Activated CD4-positive, alpha-beta T cell treated with anti-CD3 and anti-CD28 coated beads for 1 hour (primary cell): ENCODE data around the gene MCFD2.

Source experiments
- DNase-seq: peaks from one replicate; pipeline ENCODE4 v3.0.0-alpha.2; 2020

Gene MCFD2

DNA sequence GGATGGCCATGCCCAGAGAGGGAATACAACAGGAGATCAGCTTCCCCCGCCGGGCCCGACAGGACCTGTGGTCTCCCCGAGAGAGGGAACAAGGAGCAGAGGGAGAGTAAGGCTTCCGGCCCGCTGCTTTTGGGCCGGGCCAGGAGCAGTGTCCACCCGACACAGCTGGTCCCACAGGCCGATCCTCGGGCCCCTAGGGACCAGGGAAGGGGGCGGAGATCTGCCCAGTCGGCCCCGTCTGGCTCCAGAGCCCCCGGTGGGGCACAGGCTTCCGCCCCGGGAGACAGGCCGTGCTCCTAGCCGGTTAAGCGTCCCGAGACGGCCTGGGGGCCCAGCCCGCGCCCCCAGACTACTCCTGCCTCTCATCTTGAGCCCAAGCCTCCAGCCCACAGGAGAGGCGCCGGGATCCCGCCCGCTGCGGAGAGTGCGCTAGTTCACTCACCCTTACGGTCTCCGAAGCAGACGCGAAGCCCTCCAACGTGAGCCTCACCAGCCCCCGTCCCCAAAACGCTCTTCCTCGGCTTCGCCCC, at the start of gene MCFD2:
Gene MCFD2, minus strand, starts transcription at position 526 of the 530 bp plus-strand sequence. CDS start 6,635 bp downstream, outside the sequence.
- no peak for DNase-seq

DNA sequence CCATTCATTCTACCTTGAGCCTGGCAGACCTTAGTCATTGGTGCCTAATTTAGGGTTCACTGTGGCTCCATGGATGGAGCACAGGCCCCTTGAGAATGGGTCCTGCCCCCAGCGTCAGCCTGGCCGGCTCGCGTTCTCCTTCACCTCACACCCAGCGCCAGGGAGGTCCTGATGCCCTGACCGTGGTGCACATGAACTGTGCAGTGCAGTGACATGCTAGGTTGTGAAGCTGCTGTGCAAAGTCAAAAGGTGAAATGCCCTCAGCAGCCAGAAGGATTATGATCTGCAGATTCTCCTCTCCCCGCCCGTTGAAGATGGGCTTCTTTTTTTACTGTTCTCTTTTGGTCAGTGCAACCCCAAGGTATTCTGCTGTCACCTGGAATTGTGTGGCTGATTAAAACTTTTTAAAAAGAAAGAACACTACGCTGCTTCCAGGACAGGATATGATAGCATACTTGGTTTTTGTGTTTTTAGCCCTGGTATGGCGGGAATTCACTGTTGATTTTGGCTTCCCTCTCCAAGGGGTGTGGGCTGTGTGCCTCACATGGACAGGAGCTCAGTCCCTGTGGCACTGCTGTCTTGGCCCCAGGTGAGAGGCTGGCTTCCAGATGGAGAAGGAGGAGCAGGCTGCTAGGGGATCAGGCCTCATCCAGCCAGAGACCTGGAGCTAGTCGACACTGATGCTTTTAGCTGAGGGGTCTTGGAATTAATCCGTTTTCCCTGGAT, 49.4 kb upstream of the MCFD2 start:
- DNase-seq: no peak

DNA sequence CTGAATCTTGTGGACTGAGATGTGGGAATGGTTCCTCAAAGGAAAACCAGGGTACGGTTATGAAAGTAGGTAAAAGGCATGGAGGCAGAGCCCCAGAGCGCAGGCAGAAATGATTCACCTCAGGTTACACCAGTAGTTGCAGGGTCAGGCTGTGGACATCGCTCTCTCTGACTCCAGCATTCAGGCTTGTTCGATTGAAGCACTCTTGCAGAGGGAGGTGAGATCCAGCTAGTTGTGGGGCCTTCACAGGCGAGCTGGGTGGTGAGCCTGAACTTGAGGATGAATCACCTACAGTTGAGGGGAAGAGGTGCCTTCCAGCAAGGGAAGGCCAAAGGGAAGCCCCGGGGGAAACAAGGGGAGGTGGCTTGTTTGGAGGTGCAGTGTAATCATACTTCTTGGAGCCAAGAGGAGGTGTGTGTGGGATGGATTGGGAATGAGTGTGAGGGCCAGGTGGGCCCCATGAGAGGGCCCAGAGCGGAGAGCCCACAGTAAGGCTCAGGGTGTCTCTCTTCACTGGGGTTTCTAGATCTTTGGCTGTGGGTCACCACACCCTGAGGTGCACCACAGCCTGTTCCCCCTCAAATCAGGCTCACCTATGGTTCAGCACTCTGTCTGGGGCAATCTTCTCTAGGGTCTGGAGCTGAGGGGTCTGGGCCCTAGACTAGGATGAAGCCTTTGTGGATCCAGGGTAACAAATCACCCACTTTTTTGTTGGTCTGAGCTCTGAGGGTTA, 48.5 kb upstream of the MCFD2 start:
- no peak for DNase-seq

DNA sequence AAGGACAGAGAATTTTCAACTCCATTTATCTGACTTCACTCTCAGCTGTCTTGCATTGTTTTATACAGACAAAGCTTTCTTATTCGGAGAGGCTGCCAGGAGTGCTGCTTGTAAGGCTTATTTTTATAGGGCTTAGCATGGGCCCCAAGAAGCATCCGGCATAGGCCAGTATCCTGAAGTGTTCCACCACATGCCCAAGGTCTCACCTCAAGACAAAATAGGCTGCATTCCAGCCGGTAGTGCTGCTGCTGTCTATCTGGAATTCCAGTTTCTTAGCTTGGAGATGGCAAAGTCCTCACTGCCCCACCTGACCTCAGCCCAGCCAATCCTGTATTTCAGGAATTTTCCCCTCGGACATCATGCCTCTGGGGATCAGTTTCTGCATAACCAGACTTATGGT, 47.6 kb upstream of the MCFD2 start:
- DNase-seq: no peak

DNA sequence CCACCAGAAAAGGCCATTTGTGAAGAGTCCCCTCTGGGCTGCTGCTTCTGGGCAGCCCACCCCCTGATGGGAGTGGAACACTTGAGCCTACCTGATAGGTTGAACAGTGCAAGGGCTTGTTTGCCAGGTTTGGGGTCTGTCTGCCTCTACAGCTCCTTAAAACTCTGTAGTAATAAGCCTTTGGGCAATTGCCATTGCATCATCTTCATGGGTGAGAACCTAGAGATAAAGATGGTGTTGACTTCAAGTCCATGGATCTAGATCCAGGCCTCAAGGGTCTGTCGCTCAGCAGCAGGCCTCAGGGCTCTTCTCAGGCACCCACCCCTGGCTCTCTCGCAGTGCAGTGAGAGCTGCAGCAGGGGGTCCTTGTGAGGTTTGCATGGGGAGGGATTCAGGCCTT, 47.1 kb upstream of the MCFD2 start:
- DNase-seq: no peak

DNA sequence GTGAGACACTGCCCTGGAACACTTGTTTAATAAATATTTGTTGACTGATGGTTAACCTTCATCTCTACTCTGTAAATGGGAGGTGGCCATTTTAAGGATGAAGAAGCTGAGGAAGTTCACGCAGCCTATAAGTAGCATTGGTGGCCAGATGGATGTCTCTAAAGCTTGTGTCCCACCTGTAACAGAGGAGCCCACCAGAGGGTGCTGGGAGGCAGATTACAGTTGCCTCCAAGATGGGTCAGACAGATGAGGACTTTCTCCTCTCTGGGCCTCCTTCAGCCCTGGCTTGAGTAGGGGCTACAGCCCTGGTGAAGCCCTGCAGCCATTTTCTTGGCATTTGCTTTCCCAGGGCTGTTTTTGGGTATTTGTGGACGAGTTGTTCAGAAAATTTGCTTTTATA, 45.0 kb upstream of the MCFD2 start:
- DNase-seq: no peak

DNA sequence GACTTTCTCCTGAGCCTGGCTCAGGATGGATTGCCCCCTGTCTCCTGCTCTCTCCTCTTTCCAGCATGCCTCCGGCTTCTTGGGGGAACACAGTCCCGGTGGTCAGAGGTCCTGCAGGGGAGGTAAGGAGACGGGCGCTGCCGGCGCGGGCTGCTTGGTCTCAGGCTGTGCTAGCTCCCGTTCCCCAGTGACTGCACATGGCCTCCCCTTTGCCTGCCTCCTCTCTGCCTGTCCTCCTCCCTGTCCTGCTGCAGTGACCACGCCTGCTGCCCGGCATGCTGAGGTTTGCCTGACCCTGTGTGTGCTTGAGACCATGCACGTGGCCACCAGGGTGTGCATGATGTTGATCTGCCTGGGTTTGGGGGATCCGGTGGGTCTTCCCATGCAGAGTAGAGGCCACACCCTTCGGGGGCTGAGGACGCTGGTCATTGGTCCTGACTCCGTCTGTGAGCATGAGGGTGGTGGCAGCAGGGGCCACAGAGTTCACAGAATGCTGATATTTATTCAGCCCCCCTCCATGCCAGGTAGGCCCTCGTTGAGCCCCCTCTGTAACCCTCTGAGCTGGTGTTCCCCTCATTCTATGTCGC, 42.9 kb upstream of the MCFD2 start:
- DNase-seq: no peak

DNA sequence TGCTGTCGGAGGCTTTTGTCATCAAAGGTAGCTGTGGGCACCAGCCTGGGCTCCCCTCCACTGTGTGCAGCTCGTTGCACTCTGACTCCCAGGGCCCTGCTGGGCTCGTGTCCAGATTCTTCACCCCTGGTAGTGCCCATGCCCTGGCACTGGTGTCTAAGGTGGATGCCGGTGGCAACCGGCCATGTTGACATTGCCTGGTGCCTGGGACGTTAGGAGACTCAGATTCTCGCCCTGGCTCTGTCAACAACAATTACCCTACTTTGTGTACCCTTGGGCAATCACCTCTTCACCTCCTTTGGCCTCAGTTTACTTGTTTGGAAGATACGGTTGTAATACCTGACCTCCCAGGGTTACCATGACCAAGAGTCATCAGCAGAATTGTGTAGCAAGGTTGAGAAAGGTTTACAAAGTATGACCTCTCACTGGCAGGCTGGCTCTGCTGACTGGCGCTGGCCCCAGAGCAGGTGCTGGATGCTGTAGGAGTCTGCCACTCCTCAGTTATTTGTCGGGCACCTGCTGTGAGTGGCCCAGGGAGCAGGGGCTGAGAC, 41.5 kb upstream of the MCFD2 start:
- no peak for DNase-seq

DNA sequence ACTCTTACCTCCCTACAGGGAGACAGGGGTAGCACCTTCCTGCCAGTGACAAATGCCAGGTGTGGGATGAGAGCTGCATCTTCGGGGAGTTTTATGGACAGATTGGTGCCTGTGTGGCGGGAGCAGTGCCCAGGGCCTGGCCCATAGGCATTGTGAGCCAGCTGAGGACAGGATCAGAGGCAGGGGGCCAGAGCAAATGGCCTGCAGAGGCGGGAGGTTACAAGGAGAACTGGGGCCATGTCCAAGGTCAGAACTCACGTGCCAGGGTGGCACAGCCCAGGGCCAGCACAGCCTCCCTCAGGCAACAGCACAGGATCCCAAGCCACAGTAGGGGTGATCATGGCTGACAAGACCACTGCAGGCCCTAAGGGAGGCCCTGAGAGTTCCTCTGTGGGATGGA, 40.2 kb upstream of the MCFD2 start:
- no peak for DNase-seq

DNA sequence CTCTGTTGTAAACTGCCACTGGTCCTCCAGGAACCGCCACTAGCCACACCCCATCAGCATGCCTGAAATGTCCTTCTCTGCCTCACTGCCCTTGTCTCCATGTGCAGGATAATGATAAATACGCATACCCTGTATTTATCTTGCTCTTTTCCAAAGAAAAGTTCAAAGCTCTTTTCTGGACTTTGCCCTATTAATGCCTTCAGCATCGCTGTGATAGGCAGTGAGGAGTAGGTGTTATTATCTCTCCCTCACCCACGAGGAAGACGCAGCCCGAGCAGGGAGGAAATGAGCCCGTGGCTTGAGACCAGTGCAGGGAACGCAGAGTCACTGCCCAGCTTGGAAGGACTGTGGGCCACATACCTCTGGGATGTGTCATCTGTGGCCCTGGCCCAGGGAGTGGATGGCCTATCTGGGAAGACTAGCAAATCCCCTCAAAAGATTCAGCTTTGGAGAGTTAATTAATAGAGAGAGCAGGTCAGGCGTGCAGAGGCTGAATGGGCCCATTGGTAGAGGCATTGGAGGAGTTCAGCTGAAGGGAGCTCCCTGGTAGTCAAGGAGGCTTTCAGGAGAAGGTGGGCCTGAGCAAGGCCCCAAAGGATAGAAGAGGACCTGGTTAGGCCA, 39.5 kb upstream of the MCFD2 start:
- DNase-seq: no peak

DNA sequence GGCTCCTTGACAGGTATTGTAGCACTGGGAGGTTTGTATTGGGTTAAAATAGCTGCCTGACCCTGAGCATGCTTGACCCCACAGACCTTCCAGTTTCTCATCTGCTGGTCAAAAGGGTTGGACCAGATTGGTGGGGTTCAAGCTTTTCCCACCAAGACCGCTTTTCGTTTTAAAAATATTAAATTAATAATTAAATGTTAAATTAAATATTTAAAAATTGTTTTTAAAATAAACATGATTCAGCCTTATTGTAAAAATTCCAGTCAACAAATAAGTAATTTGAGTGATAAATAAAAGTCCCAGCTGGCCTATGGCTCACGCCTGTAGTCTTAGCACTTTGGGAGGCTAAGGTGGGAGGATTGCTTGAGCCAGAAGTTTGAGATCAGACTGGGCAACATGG, 36.6 kb upstream of the MCFD2 start:
- DNase-seq: no peak

DNA sequence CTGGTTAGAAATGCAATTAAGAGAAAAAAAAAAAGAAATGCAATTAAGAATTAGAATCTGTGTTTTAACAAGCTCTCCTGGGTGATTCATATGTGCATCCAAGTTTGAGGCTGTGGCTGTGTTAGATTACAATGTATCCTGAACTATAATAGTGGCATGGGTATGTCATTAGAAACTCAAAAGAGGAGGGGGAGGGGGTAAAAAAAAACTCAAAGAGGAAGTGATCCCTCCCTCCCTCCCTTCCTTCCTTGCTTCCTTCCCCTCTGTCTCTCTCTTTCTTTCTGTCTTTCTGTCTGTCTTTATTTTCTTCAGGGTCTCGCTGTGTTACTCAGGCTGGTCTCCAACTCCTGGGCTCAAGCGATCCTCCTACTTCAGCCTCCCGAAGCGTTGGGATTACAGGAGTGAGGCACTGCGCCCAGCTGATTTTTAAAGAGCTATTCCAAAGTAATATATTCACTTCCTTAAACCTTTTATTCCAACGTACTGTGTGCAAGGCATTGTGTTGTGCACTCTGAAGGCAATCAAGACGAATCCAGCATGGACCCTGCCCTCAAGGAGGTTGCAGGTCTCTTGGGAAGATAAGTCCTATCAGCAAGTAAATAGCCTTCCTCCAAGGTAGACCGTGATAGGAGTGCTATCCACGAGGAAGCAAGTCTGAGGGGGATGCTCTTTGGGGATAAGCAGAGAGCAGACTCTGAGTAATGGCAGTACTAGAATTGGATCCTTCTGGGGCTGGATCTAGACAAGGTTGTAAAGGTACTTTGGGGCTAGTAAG, 35.9 kb upstream of the MCFD2 start:
- no peak for DNase-seq

DNA sequence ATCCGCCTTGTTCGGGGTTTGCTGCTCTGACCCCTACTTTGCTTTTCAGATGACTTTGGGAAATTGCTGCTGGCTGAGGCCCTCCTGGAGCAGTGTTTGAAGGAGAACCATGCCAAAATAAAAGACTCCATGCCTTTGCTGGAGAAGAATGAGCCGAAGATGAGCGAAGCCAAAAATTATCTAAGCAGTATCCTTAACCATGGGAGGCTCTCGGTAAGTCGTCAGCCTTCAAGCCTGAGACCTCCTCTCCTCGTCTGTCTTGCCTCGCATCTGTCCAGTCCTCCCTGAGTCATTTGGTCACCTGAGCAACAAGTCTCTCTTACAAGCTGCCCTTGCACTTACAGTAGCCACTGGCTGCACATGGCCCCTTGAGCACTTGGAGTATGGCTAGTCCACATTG, 34.7 kb upstream of the MCFD2 start:
- no peak for DNase-seq

DNA sequence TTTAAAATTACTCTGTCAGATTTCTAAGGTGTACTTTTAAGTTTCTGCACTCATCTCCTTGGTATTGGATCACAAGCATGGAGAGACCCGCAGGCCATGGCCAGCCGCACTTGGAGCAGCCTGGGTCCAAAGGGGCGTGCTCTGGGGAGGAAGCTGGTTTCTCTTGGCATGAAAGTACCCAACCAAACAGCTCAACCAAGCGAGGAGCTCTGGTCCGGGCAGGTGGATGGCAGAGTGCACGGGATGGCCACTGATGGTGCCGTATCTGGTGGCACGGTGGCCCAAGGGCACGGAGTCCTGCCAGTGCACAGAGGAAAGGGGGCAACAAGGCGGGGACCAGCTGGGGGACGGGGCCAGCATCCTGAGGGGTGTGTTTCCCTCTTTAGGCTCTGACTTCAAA, 32.2 kb upstream of the MCFD2 start:
- DNase-seq: no peak

DNA sequence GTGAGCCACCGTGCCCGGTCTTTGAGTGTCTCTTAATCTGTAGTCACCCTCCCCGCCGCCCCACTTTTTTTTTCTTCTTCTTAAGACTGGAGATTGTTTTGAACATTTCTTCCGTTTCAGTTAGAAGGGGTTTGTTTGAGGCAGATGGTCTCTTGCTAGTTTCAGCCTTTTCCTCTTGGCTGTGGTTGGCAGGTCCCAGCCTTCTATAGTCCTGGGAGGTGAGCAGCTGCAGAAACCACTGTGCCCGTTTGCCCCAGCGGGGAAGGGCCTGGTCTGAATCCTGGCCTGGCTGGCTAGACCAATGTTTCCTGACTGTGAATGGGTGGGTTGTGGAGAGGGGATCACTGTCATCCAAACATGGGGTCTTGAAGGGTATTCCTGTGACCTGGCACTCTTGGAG, 30.1 kb upstream of the MCFD2 start:
- DNase-seq: no peak

DNA sequence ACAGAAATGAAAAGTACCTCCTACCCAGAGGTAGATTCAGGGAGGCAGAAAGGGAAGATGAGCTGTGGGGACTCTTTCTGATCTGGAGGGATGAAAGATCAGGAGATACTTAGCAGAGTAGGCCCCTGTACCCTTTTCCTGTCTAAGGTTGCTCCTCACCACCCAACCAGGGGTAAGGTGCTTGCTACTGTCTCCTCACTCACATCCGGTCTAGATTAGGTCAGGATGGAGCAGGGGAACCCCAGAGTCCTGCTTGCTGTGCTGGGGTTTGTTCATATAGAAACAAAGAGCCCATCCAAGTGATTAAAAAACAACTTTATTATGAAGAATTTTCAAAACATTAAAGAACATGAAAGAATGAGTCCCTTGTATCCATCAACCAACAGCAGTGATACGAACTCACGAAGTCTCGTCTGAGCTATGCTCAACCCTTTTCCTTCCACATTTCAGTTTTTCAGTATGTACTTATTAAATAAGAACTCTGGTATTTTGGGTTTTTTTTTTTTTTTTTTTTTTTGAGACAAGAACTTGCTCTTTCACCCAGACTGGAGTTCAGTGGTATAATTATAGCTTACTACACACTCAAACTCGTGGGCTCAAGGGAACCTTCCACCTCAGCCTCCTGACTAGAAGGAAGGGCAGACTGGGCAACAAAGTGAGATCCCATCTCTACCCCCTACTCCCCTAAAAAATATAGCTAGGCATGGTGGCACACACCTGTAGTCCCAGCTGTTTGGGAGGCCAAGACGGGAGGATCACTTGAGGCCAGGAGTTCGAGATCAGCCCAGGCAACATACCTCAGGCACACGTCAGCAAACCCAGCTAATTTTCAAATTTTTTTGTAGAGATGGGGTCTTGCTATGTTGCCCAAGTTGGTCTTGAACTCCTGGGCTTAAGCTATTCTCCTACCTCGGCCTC, 28.5 kb upstream of the MCFD2 start:
- peak; percentile 35 for DNase-seq

DNA sequence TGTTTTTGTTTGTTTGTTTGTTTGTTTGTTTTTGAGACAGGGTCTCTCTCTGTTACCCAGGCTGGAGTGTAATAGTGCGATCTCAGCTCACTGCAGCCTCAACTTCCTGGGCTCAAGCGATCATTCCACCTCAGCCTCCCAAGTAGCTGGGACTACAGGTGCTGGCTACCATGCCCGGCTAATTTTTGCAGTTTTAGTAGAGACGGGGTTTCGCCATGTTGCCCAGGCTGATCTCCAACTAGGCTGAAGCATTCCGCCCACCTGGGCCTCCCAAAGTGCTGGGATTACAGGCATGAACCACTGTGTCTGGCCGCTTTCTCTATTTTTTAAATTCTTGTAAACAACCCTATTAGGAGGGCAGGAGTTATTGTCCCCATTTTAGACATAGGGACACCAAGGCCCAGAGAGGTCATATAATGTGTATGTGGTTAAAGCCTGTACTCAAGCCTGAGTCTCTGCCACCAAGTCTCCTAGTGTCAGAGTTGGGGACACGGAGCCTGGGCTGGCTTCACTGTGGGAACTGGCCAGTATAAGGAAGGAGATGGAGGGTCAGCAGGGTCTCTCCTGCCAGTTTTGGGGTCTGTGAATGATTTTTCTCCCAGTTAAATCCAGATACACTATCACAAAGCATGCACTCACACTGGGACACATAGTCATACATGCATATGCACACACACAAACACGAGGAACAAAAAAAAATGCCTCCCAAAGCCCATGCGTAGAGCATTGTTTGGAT, 27.5 kb upstream of the MCFD2 start:
- DNase-seq: no peak

DNA sequence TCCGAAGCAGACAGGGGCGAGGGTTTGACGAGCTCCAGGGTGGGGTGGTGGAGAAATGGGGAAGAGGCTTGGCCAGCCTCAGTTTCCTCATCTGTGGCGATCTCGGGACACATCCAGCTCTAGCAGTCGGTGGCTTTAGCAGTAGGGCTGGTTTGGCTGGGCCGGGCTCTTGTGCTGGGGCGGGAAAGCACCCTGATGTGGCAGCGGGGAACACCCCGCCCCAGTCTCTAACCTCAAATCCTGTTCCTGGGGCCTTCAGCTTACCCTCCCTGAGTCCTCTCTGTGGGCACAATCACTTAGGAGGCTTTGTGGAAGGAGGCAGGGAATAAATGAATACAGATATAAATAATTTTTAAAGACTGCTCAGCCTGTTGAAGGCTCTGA, 26.5 kb upstream of the MCFD2 start:
- peak; percentile 52 for DNase-seq

DNA sequence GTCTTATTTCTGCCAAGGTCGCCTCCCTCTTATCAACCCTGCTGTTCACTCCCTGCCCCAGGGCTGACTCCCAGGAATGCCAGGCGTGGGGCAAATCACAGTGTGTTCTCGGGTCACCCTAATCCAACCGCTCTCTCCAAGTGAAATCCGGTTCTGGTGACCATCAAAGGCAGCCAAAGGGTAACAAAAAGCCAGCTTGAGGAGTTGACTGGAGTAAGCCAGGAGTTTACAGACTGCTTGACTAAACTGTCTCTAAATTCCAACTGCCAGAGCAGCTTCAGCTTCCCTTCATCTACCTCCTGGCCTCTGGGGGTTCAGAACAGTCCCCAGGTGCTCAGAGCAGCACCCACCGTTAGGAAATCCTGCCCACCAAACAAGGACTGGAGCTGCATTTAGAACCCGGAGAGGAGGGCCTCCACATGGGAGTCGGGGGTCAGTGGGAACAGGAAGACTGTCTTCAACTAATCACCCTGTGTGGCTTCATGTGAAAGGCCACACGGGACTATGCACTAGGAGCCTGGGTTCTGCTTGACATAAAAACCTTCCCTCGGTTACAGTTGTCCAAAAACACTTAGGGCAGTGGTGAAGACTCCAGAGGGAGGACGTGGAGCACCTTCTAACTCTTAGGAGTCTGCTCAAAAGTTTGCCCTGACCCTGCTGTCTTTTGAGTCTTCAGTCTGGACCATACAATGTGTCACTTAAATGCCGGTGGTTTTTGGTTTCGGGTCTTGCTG, 24.2 kb upstream of the MCFD2 start:
- no peak for DNase-seq

DNA sequence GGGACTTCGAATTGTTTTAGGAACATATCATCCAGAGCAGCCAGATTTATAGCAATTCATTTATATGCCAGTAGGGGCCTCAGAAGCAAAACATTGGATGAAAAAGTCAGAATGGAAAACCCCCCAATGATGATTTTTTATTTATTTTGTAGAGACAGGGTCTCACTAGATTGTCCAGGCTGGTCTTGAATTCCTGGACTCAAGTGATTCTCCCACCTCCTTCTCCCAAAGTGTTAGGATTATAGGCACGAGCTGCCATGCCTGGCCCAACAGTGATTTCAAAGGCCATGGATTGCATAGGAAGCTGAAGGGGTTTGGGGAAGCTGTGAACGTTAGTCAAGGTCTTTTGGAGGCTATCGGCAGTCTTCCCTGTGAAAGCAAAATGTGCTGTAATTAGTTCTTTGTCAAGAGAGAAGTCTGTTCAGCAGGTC, 21.9 kb upstream of the MCFD2 start:
- no peak for DNase-seq
